SK-N-SH (cell line): ENCODE data around the gene UBIAD1. TPM values are rescaled to one million over a fixed set of nuclear protein-coding genes. Genes with fewer than 3 reads are reported as not detected.

Source experiments
- CTCF ChIA-PET: fragments of 300-600, 350-600 bp; formaldehyde crosslinking; extraction: SDS; loops from one replicate; lab custom pipeline; 2021; lab: Yijun Ruan, JAX
- POLR2A ChIA-PET: fragments of 350-600 bp; sonication (Branson Sonifier 250); formaldehyde crosslinking; extraction: SDS; loops from one replicate; lab custom pipeline; 2020; ENCODE audit warnings: antibody characterized with exemption, inconsistent platforms; lab: Yijun Ruan, JAX
- DNase-seq: peaks from one replicate; pipeline ENCODE4 v3.0.0; 2012
- H2AFZ ChIP-seq: fragments of 200-600 bp; sonication (generic); 2 replicates; pipeline ENCODE4 v1.8.1; 2016; ENCODE audit warnings: antibody characterized with exemption, mild to moderate bottlenecking, low read depth
- H3F3A ChIP-seq: fragments of 200-600 bp; sonication (generic); replicated peaks from 2 replicates; pipeline ENCODE3; 2016; ENCODE audit warnings: antibody characterized with exemption, mild to moderate bottlenecking; ENCODE audit not compliant: insufficient read depth
- H3K27ac ChIP-seq, 2 experiments: fragments of 200-500 bp in 1 of 2; fragments of 200-600 bp in 1 of 2; sonication (Bioruptor generic) in 1 of 2; sonication (generic), shearing (Covaris generic) in 1 of 2; 2 replicates each; pipeline versions ENCODE4 v1.5.1 to v1.6.1; 2014 to 2016; ENCODE audit warnings: low read depth in 2 of 2, inconsistent platforms in 1 of 2, low read length in 1 of 2, mild to moderate bottlenecking in 1 of 2, mixed read lengths in 1 of 2
- H3K27me3 ChIP-seq: fragments of 200-600 bp; sonication (generic), shearing (Covaris generic); 2 replicates; pipeline ENCODE4 v1.6.1; 2016; ENCODE audit warnings: mixed run types; ENCODE audit not compliant: insufficient read depth
- H3K36me3 ChIP-seq, 2 experiments: fragments of 200-500 bp in 1 of 2; fragments of 200-600 bp in 1 of 2; sonication (Bioruptor generic) in 1 of 2; sonication (generic) in 1 of 2; replicated peaks in 1 of 2; 2 replicates each; pipeline versions ENCODE3 to v1.5.1; 2014 to 2016; ENCODE audit warnings: low read length in 1 of 2, mild to moderate bottlenecking in 1 of 2; ENCODE audit not compliant: insufficient read depth in 2 of 2, control insufficient read depth in 1 of 2
- H3K4me1 ChIP-seq, 2 experiments: fragments of 200-500 bp in 1 of 2; fragments of 200-600 bp in 1 of 2; sonication (Bioruptor generic) in 1 of 2; sonication (generic), shearing (Covaris generic) in 1 of 2; 2 replicates each; pipeline versions ENCODE4 v1.5.1 to v1.6.1; 2014 to 2016; ENCODE audit warnings: low read depth in 1 of 2, low read length in 1 of 2, mixed run types in 1 of 2; ENCODE audit not compliant: insufficient read depth in 2 of 2, control insufficient read depth in 1 of 2
- H3K4me2 ChIP-seq: fragments of 200-600 bp; sonication (generic), shearing (Covaris generic); 2 replicates; pipeline ENCODE4 v1.6.1; 2017; ENCODE audit warnings: mixed run types
- H3K4me3 ChIP-seq, 2 experiments: fragments of 200-500 bp in 1 of 2; fragments of 200-600 bp in 1 of 2; sonication (Bioruptor generic) in 1 of 2; sonication (generic), shearing (Covaris generic) in 1 of 2; 2 replicates each; pipeline versions ENCODE4 v1.5.1 to v1.8.1; 2014 to 2016; ENCODE audit warnings: low read depth in 2 of 2, inconsistent platforms in 1 of 2, low read length in 1 of 2, mild to moderate bottlenecking in 1 of 2, mixed read lengths in 1 of 2, moderate library complexity in 1 of 2
- H3K79me2 ChIP-seq: fragments of 200-600 bp; sonication (generic); 2 replicates; pipeline ENCODE4 v1.8.1; 2017; ENCODE audit warnings: mild to moderate bottlenecking; ENCODE audit not compliant: insufficient read depth
- H3K9ac ChIP-seq: fragments of 200-600 bp; sonication (generic); 2 replicates; pipeline ENCODE4 v1.6.1; 2017; ENCODE audit warnings: mixed run types
- H3K9me2 ChIP-seq: fragments of 200-600 bp; sonication (generic); 2 replicates; pipeline ENCODE4 v1.6.1; 2017; ENCODE audit warnings: mixed run types
- H3K9me3 ChIP-seq: fragments of 200-600 bp; sonication (generic); 2 replicates; pipeline ENCODE4 v1.6.1; 2017; ENCODE audit warnings: mixed run types, mild to moderate bottlenecking, moderate library complexity
- H4K20me1 ChIP-seq: fragments of 200-600 bp; sonication (generic); 2 replicates; pipeline ENCODE4 v1.6.1; 2017; ENCODE audit warnings: mild to moderate bottlenecking, mixed run types; ENCODE audit not compliant: insufficient read depth
- CHD2 ChIP-seq: fragments of 150-350 bp; IDR thresholded peaks from 2 replicates; pipeline ENCODE4 v1.6.1; 2018; ENCODE audit warnings: low read length; ENCODE audit not compliant: partially characterized antibody
- FOSL2 ChIP-seq: IDR thresholded peaks from 2 replicates; pipeline ENCODE4 v1.4.0; 2012; ENCODE audit warnings: low read depth, mild to moderate bottlenecking, moderate library complexity, borderline replicate concordance
- GATA2 ChIP-seq: sonication (generic); formaldehyde crosslinking; IDR thresholded peaks from 2 replicates; pipeline ENCODE4 v1.5.0; 2020; ENCODE audit warnings: mild to moderate bottlenecking, missing genetic modification reagents
- MEF2A ChIP-seq: IDR thresholded peaks from 2 replicates; pipeline ENCODE4 v1.4.0; 2012; ENCODE audit warnings: low read depth, borderline replicate concordance
- MXI1 ChIP-seq: IDR thresholded peaks from 2 replicates; pipeline ENCODE4 v1.6.1; 2012; ENCODE audit warnings: mild to moderate bottlenecking, low read depth, low read length, improper control_type of control experiment
- NFIC ChIP-seq: IDR thresholded peaks from 2 replicates; pipeline ENCODE4 v1.4.0; 2012; ENCODE audit warnings: borderline replicate concordance
- RAD21 ChIP-seq: IDR thresholded peaks from 2 replicates; pipeline ENCODE4 v1.6.1; 2012; ENCODE audit warnings: mild to moderate bottlenecking, low read length
- RCOR1 ChIP-seq: fragments of 150-350 bp; IDR thresholded peaks from 2 replicates; pipeline ENCODE4 v1.6.1; 2017; ENCODE audit warnings: antibody characterized with exemption, low read length
- RXRA ChIP-seq: IDR thresholded peaks from 2 replicates; pipeline ENCODE4 v1.4.0; 2012; ENCODE audit warnings: low read depth, mild to moderate bottlenecking, borderline replicate concordance
- TAF1 ChIP-seq: IDR thresholded peaks from 2 replicates; pipeline ENCODE4 v1.6.1; 2012; ENCODE audit warnings: low read depth, mild to moderate bottlenecking, low read length, moderate library complexity, borderline replicate concordance
- TEAD4 ChIP-seq: IDR thresholded peaks from 2 replicates; pipeline ENCODE4 v1.4.0; 2012; ENCODE audit warnings: mild to moderate bottlenecking, borderline replicate concordance; ENCODE audit not compliant: insufficient read depth
- USF1 ChIP-seq: IDR thresholded peaks from 2 replicates; pipeline ENCODE4 v1.4.0; 2012; ENCODE audit warnings: low read depth, borderline replicate concordance
- YY1 ChIP-seq: IDR thresholded peaks from 2 replicates; pipeline ENCODE4 v1.4.0; 2012; ENCODE audit warnings: low read depth, mild to moderate bottlenecking
- WGBS: methylation state at CpG from one replicate; pipeline ENCODE4 v1.1.6; 2017; ENCODE audit warnings: low lambda C conversion rate; 5-methylcytosine and 5-hydroxymethylcytosine counted together
- polyA plus RNA-seq, 3 experiments: library from polyadenylated mRNA; depleted of rRNA; stranded (reverse); fragments of >200 nt; gene quantifications; 2 replicates each; pipeline ENCODE4 v1.2.3, GENCODE V29; 2012

Gene UBIAD1
- polyA plus RNA-seq, 1 of the 3 experiments (the other 2 are of a cell fraction), result 13.7 TPM

- WGBS, result 65% methylated on average over 5 of the region's 6 CpGs
- no peak overlapping the region for H3K4me2 ChIP-seq
- POLR2A ChIA-PET, result no interaction called here
These were observed 43.7 kb downstream of the UBIAD1 start for GRCh38 chr1:11316701-11317100.

GRCh38 chr1:11318982-11319381 is 46.0 kb downstream of the UBIAD1 start:
- ChIA-PET POLR2A (no interaction called here), CTCF (interaction anchor here (1.0 to 3.2 kb wide), 10 partner anchors 16 to 325 kb away, joined by 3 to 14 read pairs (median 5); partner anchors contain the start of gene DISP3)
- TF ChIP-seq RAD21, result no peak
- no peak for TF ChIP-seq MEF2A
- no peak for TF ChIP-seq TEAD4
- TF ChIP-seq TAF1, result no peak
- no peak for TF ChIP-seq NFIC
- no peak for TF ChIP-seq FOSL2

More at GRCh38 chr1:11316701-11317100, 43.7 kb downstream of the UBIAD1 start:
- Histone ChIP-seq H3K9ac (no peak overlapping the region), H3K79me2 (no peaks in the 10 kb centered on the region), H3K9me3 (no peaks in the 10 kb centered on the region), H3K36me3 (no peaks in the 10 kb centered on the region), H4K20me1 (no peaks in the 10 kb centered on the region), H3K27me3 (no peaks in the 10 kb centered on the region), H2AFZ (no peak overlapping the region), H3K4me3 (no peak overlapping the region), H3K9me2 (no peaks in the 10 kb centered on the region), H3K27ac (no peak overlapping the region), H3F3A (no peaks in the 10 kb centered on the region), H3K4me1 (peaks cover 0 to 14% of the 10 kb centered on the region in 2 experiments; a peak in 1 of 4 replicates)
- CTCF ChIA-PET, result interaction anchor here (1.2 to 2.1 kb wide), 4 partner anchors 25 to 334 kb away, joined by 3 to 10 read pairs (median 3); no protein-coding TSS in a partner anchor
- no peak for TF ChIP-seq GATA2 (CRISPR knock-in tag)
- no peak for TF ChIP-seq RCOR1
- no peak for TF ChIP-seq MXI1
- TF ChIP-seq RXRA, result no peak
- TF ChIP-seq CHD2, result no peak
- TF ChIP-seq USF1, result no peak
- no peak for TF ChIP-seq YY1
- no peak for DNase-seq

More at GRCh38 chr1:11318982-11319381, 46.0 kb downstream of the UBIAD1 start:
- Histone ChIP-seq H3K4me2 (no peak overlapping the region), H3F3A (no peaks in the 10 kb centered on the region), H3K27me3 (no peaks in the 10 kb centered on the region), H3K4me1 (peaks cover 0 to 15% of the 10 kb centered on the region in 2 experiments; a peak in 1 of 4 replicates), H3K4me3 (no peak overlapping the region), H4K20me1 (no peaks in the 10 kb centered on the region), H3K9me3 (no peaks in the 10 kb centered on the region), H3K27ac (no peak overlapping the region), H3K79me2 (no peaks in the 10 kb centered on the region), H3K9ac (no peak overlapping the region), H3K9me2 (no peaks in the 10 kb centered on the region), H3K36me3 (no peaks in the 10 kb centered on the region), H2AFZ (no peak overlapping the region)
- WGBS, result 65% methylated on average over 8 of the region's 11 CpGs
- DNase-seq, result no peak
